Rectal smooth muscle tissue (tissue), 1 donor: ENCODE measurements around the gene BBIP1.

Experiments
- H3K27ac ChIP-seq: one replicate; pipeline ENCODE4 v1.7.0; 2013; ENCODE audit warnings: low read depth, low read length, inconsistent platforms
- H3K27me3 ChIP-seq: one replicate; pipeline ENCODE4 v1.7.0; 2013; ENCODE audit warnings: low read length; ENCODE audit not compliant: control insufficient read depth, insufficient read depth
- H3K36me3 ChIP-seq: one replicate; pipeline ENCODE4 v1.7.0; 2013; ENCODE audit warnings: low read length; ENCODE audit not compliant: control insufficient read depth, insufficient read depth
- H3K4me1 ChIP-seq: one replicate; pipeline ENCODE4 v1.7.0; 2013; ENCODE audit warnings: low read length; ENCODE audit not compliant: control insufficient read depth, insufficient read depth
- H3K4me3 ChIP-seq: one replicate; pipeline ENCODE4 v1.7.0; 2013; ENCODE audit warnings: low read length
- H3K9ac ChIP-seq: one replicate; pipeline ENCODE4 v1.7.0; 2013; ENCODE audit warnings: low read length

Gene BBIP1

DNA sequence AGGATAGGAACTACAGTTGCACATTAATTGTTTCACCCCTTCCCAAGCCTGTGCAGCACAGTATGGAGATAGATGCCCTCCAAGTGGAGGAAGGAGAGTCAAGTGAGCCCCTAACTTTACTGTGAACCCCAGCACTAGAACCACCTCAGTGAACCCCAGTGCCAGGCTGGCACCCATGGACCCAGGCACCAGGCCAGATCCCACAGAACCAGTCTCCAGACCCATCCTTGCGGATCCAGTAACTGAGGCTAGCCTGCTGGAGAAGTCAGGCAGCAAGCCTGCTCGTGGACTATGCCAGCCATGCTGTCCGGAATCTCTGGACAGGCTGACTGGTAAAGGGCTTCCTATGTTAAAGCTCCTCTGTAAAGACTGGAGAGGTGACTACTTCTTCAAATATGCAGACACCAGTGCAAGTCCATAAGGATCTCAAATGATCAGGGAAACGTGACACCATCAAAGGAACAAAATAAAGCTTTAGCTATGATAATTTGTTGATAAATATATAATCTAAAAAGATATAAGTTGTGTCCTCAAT is 28.1 kb upstream of the BBIP1 start:
- H3K27ac ChIP-seq = no peak overlapping the region
- H3K4me1 ChIP-seq = peaks cover 6% of the 10 kb centered on the region
- no peak overlapping the region for H3K4me3 ChIP-seq
- H3K27me3 ChIP-seq = no peaks in the 10 kb centered on the region
- H3K36me3 ChIP-seq = no peaks in the 10 kb centered on the region
- no peak overlapping the region for H3K9ac ChIP-seq

- Histone ChIP-seq H3K36me3 (no peaks in the 10 kb centered on the region), H3K4me3 (no peak overlapping the region), H3K9ac (no peak overlapping the region), H3K4me1 (peaks cover 6% of the 10 kb centered on the region), H3K27me3 (no peaks in the 10 kb centered on the region), H3K27ac (no peak overlapping the region)
Observed at GRCh38 chr10:110946496-110946895, 27.5 kb upstream of the BBIP1 start.

GRCh38 chr10:110944792-110945396 is 25.9 kb upstream of the BBIP1 start:
- Histone ChIP-seq H3K27ac (no peak overlapping the region), H3K4me1 (peaks cover 6% of the 10 kb centered on the region), H3K4me3 (no peak overlapping the region), H3K27me3 (no peaks in the 10 kb centered on the region), H3K36me3 (no peaks in the 10 kb centered on the region), H3K9ac (no peak overlapping the region)

- Histone ChIP-seq H3K9ac (no peak overlapping the region), H3K4me3 (no peak overlapping the region), H3K27me3 (no peaks in the 10 kb centered on the region), H3K4me1 (peaks cover 2% of the 10 kb centered on the region), H3K27ac (no peak overlapping the region), H3K36me3 (no peaks in the 10 kb centered on the region)
Observed at GRCh38 chr10:110939419-110939818, 20.4 kb upstream of the BBIP1 start.

- Histone ChIP-seq H3K36me3 (no peaks in the 10 kb centered on the region), H3K27ac (no peak overlapping the region), H3K4me3 (no peak overlapping the region), H3K27me3 (no peaks in the 10 kb centered on the region), H3K9ac (no peak overlapping the region), H3K4me1 (no peaks in the 10 kb centered on the region)
Observed at GRCh38 chr10:110936757-110937156, 17.8 kb upstream of the BBIP1 start.

- H3K27ac ChIP-seq = no peak overlapping the region
- H3K4me1 ChIP-seq = no peaks in the 10 kb centered on the region
- no peaks in the 10 kb centered on the region for H3K27me3 ChIP-seq
- no peaks in the 10 kb centered on the region for H3K36me3 ChIP-seq
- no peak overlapping the region for H3K4me3 ChIP-seq
- H3K9ac ChIP-seq = no peak overlapping the region
Observed at GRCh38 chr10:110932505-110933180, 13.7 kb upstream of the BBIP1 start.

- Histone ChIP-seq H3K4me3 (no peak overlapping the region), H3K36me3 (no peaks in the 10 kb centered on the region), H3K27me3 (no peaks in the 10 kb centered on the region), H3K9ac (no peak overlapping the region), H3K27ac (no peak overlapping the region), H3K4me1 (no peaks in the 10 kb centered on the region)
Observed at GRCh38 chr10:110931769-110932381, 12.9 kb upstream of the BBIP1 start.

- Histone ChIP-seq H3K27ac (no peak overlapping the region), H3K36me3 (no peaks in the 10 kb centered on the region)
Observed at GRCh38 chr10:110927461-110927860, 8.5 kb upstream of the BBIP1 start.

GRCh38 chr10:110923856-110924493 is 5.0 kb upstream of the BBIP1 start:
- Histone ChIP-seq H3K27ac (peak overlapping the region; percentile 30), H3K4me1 (peaks cover 11% of the 10 kb centered on the region), H3K27me3 (no peaks in the 10 kb centered on the region), H3K4me3 (peak overlapping the region; percentile 7), H3K9ac (no peak overlapping the region), H3K36me3 (no peaks in the 10 kb centered on the region)

More at GRCh38 chr10:110927461-110927860, 8.5 kb upstream of the BBIP1 start:
- no peak overlapping the region for H3K9ac ChIP-seq
- H3K4me3 ChIP-seq = no peak overlapping the region
- no peaks in the 10 kb centered on the region for H3K27me3 ChIP-seq
- H3K4me1 ChIP-seq = peaks cover 6% of the 10 kb centered on the region

DNA sequence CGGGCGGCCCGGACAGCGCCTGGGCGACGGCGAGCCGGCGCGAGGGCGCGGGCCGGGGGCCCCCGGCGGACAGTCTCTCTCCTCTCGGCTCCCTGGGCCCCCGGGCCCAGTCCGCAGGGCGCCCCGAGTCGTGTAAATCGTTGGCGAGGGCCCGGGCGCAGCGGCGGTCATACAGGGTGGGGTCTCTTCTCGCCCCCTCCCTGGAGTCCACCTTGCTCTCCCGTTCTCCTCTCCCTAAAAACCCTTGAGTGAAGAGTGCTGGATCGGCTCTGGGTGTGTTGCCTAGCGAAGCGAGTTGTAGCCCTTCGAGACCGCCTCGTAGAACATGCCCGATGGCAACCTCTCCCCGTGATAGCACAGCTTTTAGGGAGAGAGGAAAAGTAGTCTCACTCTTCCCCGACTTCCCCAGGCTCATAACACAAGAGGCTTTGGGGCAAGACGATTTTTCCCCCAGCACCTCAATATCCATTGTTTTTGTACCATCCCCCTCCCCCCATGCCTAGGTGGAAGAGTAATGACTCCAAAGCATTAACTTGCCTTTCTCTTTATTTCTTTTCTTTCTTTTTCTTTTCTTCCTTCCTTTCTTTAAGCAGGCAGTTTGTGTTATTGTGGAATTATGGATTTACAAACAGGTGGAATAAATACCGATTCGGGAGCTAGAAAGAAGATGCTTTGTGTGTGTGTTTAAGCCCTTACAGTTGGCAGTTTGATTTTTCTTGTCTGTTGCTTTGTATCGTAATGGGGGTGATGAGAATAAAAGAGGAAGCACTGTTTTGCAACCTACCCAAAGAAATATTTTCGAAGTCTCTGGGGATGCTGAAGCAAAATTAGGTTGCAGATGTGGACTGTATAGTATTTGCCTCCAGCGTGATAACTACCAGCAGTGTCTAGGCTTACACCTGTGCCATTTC is 1.2 kb upstream of the BBIP1 start:
- Histone ChIP-seq H3K27me3 (no peaks in the 10 kb centered on the region), H3K4me3 (peak overlapping the region; percentile 78), H3K9ac (peak overlapping the region; percentile 91), H3K36me3 (no peaks in the 10 kb centered on the region), H3K4me1 (peaks cover 17% of the 10 kb centered on the region), H3K27ac (peak overlapping the region; percentile 91)

DNA sequence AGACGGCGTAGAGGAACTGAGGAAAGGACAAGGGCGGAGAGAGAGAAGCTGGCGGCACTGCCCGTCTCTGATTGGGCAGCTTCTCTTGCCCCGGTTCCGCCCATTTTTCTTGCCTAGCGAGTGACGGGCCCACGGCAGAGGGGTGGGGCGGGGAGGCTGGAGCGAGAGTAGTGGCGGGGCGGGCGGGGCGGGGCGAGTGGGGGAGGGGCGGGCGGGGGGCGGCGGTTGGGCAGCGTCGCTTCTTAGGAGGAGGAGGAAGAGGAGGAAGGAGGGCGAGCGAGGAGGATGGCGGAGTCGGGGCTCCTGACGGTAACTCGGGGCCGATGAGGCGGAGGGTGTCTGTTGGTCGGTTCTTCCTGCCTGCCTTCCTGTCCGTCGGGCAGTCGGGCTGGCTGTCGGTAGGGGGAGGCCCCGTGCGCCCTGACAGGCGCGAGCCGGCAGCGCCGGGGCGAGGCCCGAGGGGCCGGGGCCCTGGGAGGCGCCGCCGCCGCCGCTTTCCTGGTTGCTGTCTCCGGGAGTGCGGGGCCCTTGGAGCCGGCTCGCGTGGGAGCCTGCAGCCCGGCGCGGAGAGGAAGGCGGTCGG is 460 bp upstream of the BBIP1 start, which contains the start of gene SHOC2:
Gene SHOC2 (plus strand): TSS at position 256 of the 583 bp plus-strand sequence. CDS start 44,755 bp downstream, outside the sequence.
- H3K27ac ChIP-seq = peak within 1 kb of the TSS; percentile 99
- peak within 1 kb of the TSS; percentile 97 for H3K4me3 ChIP-seq
- H3K27me3 ChIP-seq = no peaks in the 10 kb centered on the region
- H3K9ac ChIP-seq = peak within 1 kb of the TSS; percentile 95
- H3K4me1 ChIP-seq = peaks cover 17% of the 10 kb centered on the region
- H3K36me3 ChIP-seq = no peaks in the 10 kb centered on the region
